Measurements from ENCODE around the gene CCL23. TPM values are rescaled to one million over a fixed set of nuclear protein-coding genes. Genes with fewer than 3 reads are reported as not detected.

The CCL23 gene
- polyA plus RNA-seq, 1 donor from 2014 or later = not detected

DNA sequence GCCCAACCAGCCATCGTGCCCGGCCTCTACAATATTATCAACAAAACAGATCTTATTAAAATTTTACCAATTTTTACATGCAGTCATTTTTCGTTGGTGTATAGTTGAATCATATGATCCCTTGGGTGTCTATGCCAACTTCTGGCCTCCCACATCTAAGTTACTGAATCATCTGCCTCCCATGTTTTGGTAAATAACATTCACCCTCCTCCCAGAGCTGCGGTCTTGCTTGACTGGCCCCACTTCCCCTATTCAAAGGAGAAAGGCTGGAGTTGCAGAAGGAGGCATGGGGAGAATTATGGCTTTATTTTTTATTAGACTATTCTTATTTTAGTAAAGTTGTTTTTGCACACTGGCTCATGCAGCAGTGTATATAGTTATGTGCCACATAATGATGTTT, 18.5 kb upstream of the CCL23 start:
- no peaks in the 10 kb centered on the region for H3K79me2 ChIP-seq (replicated peaks; ENCODE audit: insufficient read depth, low read length)
- no peaks in the 10 kb centered on the region for H3K36me3 ChIP-seq (ENCODE audit: insufficient read depth, low read length)
- H3K9me2 ChIP-seq (ENCODE audit: insufficient read depth, low read length) = no peaks in the 10 kb centered on the region
- no peak overlapping the region for H3K27ac ChIP-seq (ENCODE audit: low read length)
- no peak overlapping the region for H3K9ac ChIP-seq (ENCODE audit: low read length)
- TF ChIP-seq EZH2 (IDR thresholded peaks at IDR 0.05; ENCODE audit: borderline replicate concordance, insufficient read depth, low read length, poor library complexity, severe bottlenecking) (no peak), POLR2AphosphoS5 (IDR thresholded peaks at IDR 0.05) (no peak)
- TF ChIP-seq, protein P1, sequence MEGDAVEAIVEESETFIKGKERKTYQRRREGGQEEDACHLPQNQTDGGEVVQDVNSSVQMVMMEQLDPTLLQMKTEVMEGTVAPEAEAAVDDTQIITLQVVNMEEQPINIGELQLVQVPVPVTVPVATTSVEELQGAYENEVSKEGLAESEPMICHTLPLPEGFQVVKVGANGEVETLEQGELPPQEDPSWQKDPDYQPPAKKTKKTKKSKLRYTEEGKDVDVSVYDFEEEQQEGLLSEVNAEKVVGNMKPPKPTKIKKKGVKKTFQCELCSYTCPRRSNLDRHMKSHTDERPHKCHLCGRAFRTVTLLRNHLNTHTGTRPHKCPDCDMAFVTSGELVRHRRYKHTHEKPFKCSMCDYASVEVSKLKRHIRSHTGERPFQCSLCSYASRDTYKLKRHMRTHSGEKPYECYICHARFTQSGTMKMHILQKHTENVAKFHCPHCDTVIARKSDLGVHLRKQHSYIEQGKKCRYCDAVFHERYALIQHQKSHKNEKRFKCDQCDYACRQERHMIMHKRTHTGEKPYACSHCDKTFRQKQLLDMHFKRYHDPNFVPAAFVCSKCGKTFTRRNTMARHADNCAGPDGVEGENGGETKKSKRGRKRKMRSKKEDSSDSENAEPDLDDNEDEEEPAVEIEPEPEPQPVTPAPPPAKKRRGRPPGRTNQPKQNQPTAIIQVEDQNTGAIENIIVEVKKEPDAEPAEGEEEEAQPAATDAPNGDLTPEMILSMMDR (IDR thresholded peaks at IDR 0.05; ENCODE audit: poor library complexity, severe bottlenecking) = no peak
- H3K9me3 ChIP-seq (ENCODE audit: low read length) = no peaks in the 10 kb centered on the region
- H3K4me2 ChIP-seq (ENCODE audit: low read length) = no peak overlapping the region
- H3K27me3 ChIP-seq (ENCODE audit: insufficient read depth, low read depth, low read length) = no peaks in the 10 kb centered on the region
- H3K4me3 ChIP-seq (ENCODE audit: low read length) = no peak overlapping the region
- no peak overlapping the region for H2AFZ ChIP-seq (ENCODE audit: low read depth, low read length)
- H4K20me1 ChIP-seq (ENCODE audit: insufficient read depth) = no peaks in the 10 kb centered on the region
- H3F3A ChIP-seq (ENCODE audit: insufficient read depth, low read length, poor library complexity, severe bottlenecking) = no peaks in the 10 kb centered on the region

DNA sequence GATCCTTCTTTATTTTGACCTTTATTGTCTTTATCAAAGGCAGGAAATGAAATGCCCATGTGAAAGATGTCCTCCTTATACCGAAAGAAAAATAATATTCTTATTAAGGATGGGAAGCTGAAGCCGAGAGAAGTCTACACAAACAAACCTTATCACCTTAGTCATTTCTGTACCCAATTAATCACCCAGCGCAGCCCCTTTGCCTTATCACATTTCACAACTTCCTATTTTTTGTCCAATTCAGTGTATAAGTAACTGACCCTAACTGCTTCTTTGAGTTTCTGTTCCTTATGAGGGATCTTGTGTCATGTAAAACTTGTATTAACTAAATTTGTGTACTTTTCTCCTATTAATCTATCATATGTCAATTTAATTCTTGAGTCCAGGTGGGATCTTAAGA, 16.4 kb upstream of the CCL23 start:
- Histone ChIP-seq H3K4me3 (ENCODE audit: low read length) (no peak overlapping the region), H3F3A (ENCODE audit: insufficient read depth, low read length, poor library complexity, severe bottlenecking) (no peaks in the 10 kb centered on the region), H3K27me3 (ENCODE audit: insufficient read depth, low read depth, low read length) (no peaks in the 10 kb centered on the region), H3K9me2 (ENCODE audit: insufficient read depth, low read length) (no peaks in the 10 kb centered on the region), H3K9ac (ENCODE audit: low read length) (no peak overlapping the region), H4K20me1 (ENCODE audit: insufficient read depth) (no peaks in the 10 kb centered on the region), H3K9me3 (ENCODE audit: low read length) (no peaks in the 10 kb centered on the region), H3K79me2 (replicated peaks; ENCODE audit: insufficient read depth, low read length) (no peaks in the 10 kb centered on the region), H3K4me2 (ENCODE audit: low read length) (no peak overlapping the region), H3K27ac (ENCODE audit: low read length) (no peak overlapping the region), H3K36me3 (ENCODE audit: insufficient read depth, low read length) (no peaks in the 10 kb centered on the region), H2AFZ (ENCODE audit: low read depth, low read length) (no peak overlapping the region)
- TF ChIP-seq, protein P2, sequence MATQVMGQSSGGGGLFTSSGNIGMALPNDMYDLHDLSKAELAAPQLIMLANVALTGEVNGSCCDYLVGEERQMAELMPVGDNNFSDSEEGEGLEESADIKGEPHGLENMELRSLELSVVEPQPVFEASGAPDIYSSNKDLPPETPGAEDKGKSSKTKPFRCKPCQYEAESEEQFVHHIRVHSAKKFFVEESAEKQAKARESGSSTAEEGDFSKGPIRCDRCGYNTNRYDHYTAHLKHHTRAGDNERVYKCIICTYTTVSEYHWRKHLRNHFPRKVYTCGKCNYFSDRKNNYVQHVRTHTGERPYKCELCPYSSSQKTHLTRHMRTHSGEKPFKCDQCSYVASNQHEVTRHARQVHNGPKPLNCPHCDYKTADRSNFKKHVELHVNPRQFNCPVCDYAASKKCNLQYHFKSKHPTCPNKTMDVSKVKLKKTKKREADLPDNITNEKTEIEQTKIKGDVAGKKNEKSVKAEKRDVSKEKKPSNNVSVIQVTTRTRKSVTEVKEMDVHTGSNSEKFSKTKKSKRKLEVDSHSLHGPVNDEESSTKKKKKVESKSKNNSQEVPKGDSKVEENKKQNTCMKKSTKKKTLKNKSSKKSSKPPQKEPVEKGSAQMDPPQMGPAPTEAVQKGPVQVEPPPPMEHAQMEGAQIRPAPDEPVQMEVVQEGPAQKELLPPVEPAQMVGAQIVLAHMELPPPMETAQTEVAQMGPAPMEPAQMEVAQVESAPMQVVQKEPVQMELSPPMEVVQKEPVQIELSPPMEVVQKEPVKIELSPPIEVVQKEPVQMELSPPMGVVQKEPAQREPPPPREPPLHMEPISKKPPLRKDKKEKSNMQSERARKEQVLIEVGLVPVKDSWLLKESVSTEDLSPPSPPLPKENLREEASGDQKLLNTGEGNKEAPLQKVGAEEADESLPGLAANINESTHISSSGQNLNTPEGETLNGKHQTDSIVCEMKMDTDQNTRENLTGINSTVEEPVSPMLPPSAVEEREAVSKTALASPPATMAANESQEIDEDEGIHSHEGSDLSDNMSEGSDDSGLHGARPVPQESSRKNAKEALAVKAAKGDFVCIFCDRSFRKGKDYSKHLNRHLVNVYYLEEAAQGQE (IDR thresholded peaks at IDR 0.05; ENCODE audit: borderline replicate concordance) = no peak
- TF ChIP-seq TAF1 (IDR thresholded peaks at IDR 0.05; ENCODE audit: low read depth) = no peak
- TF ChIP-seq MXI1 (conservative IDR thresholded peaks at IDR 0.05; ENCODE audit: poor library complexity, severe bottlenecking) = no peak
- TF ChIP-seq EZH2 (IDR thresholded peaks at IDR 0.05; ENCODE audit: borderline replicate concordance, insufficient read depth, low read length, poor library complexity, severe bottlenecking) = no peak
- TF ChIP-seq, protein P1 (IDR thresholded peaks at IDR 0.05; ENCODE audit: poor library complexity, severe bottlenecking) = no peak
- TF ChIP-seq SMC3 (conservative IDR thresholded peaks at IDR 0.05; ENCODE audit: poor library complexity) = no peak
- no peak for TF ChIP-seq POLR2AphosphoS5 (IDR thresholded peaks at IDR 0.05)
- TF ChIP-seq EP300 (conservative IDR thresholded peaks at IDR 0.05; ENCODE audit: poor library complexity, severe bottlenecking) = no peak
- no peak for TF ChIP-seq RAD21 (conservative IDR thresholded peaks at IDR 0.05)

Data from neural cell (in vitro differentiated cells).